ENCODE results near the gene HMGB3. TPM values are rescaled to one million over a fixed set of nuclear protein-coding genes. Genes with fewer than 3 reads are reported as not detected.
"Not testable (repeated sequence)": the region's sequence is repeated elsewhere in the genome, so short reads cannot be mapped to it uniquely, and the experiment has no call there.

The HMGB3 gene
- total RNA-seq, 1 donor from 2014 or later: 17.2 TPM

GRCh38 chrX:150977411-150978162, 5.5 kb upstream of the HMGB3 start:
- DNase-seq (ENCODE audit: low spot score): no peak

GRCh38 chrX:150980186-150980585, 2.9 kb upstream of the HMGB3 start:
- DNase-seq (ENCODE audit: low spot score): no peak

GRCh38 chrX:150980711-150981110, 2.4 kb upstream of the HMGB3 start:
- no peak for DNase-seq (ENCODE audit: low spot score)

GRCh38 chrX:150982235-150982787, 824 bp upstream of the HMGB3 start:
- no peak for DNase-seq (ENCODE audit: low spot score)

- no peak for DNase-seq (ENCODE audit: low spot score)
Observed at GRCh38 chrX:150983521-150984168, 510 bp downstream of the HMGB3 start.

- DNase-seq (ENCODE audit: low spot score): no peak
Observed at GRCh38 chrX:150984169-150984824, 1.2 kb downstream of the HMGB3 start.

GRCh38 chrX:150987687-150988086, 4.6 kb downstream of the HMGB3 start:
- not testable (repeated sequence) for DNase-seq (ENCODE audit: low spot score)

- no peak for DNase-seq (ENCODE audit: low spot score)
Observed at GRCh38 chrX:150989420-150989819, 6.3 kb downstream of the HMGB3 start.

- DNase-seq (ENCODE audit: low spot score): no peak
Observed at GRCh38 chrX:150990910-150991309, 7.8 kb downstream of the HMGB3 start.

- DNase-seq (ENCODE audit: low spot score): no peak
Observed at GRCh38 chrX:151000861-151001331, 17.8 kb downstream of the HMGB3 start.

GRCh38 chrX:151004085-151004484, 20.9 kb downstream of the HMGB3 start:
- no peak for DNase-seq (ENCODE audit: low spot score)

- DNase-seq (ENCODE audit: low spot score): no peak
Observed at GRCh38 chrX:151006410-151007109, 23.4 kb downstream of the HMGB3 start.

- DNase-seq (ENCODE audit: low spot score): no peak
Observed at GRCh38 chrX:151009582-151009981, 26.4 kb downstream of the HMGB3 start.

GRCh38 chrX:151013164-151013743, 30.1 kb downstream of the HMGB3 start:
- DNase-seq (ENCODE audit: low spot score): no peak

GRCh38 chrX:151015684-151016083, 32.5 kb downstream of the HMGB3 start:
- DNase-seq (ENCODE audit: low spot score): no peak

GRCh38 chrX:151019856-151020255, 36.7 kb downstream of the HMGB3 start:
- DNase-seq (ENCODE audit: low spot score): no peak

- no peak for DNase-seq (ENCODE audit: low spot score)
Observed at GRCh38 chrX:151030845-151031244, 47.7 kb downstream of the HMGB3 start.

GRCh38 chrX:151031391-151031975, 48.3 kb downstream of the HMGB3 start:
- DNase-seq (ENCODE audit: low spot score): no peak

GRCh38 chrX:151039351-151039750, 56.2 kb downstream of the HMGB3 start:
- DNase-seq (ENCODE audit: low spot score): no peak

All from ureter (tissue), 1 donor.